H1 (cell line): ENCODE measurements around the gene UGT1A6. TPM values are rescaled to one million over a fixed set of nuclear protein-coding genes. Genes with fewer than 3 reads are reported as not detected.

Source experiments
- CTCF ChIA-PET: fragments of 300-600 bp; sonication (Branson Sonifier 250); formaldehyde crosslinking; loops from one replicate; lab custom pipeline; 2021; ENCODE audit not compliant: partially characterized antibody; lab: Charles Lee
- POLR2A ChIA-PET: fragments of 300-600 bp; sonication (Branson Sonifier 250); formaldehyde crosslinking; loops from one replicate; lab custom pipeline; 2021; ENCODE audit warnings: inconsistent platforms; ENCODE audit not compliant: partially characterized antibody; lab: Charles Lee
- DNase-seq, 2 experiments: peaks; one replicate each; pipeline versions ENCODE4 v3.0.0 to v3.0.0-alpha.2; 2010 to 2022; ENCODE audit warnings: low spot score in 2 of 2, low read depth in 1 of 2, mixed read lengths in 1 of 2
- FAIRE-seq: peaks from 2 replicates; lab custom pipeline; 2011; peaks lifted over from hg19 to GRCh38; lab: Jason Lieb, UNC
- H2AFZ ChIP-seq: 2 replicates; pipeline ENCODE4 v1.8.1; 2012; ENCODE audit warnings: low read length, inconsistent platforms
- H2AK5ac ChIP-seq: 2 replicates; pipeline ENCODE4 v1.6.1; 2013; ENCODE audit warnings: low read depth, low read length
- H2BK120ac ChIP-seq: replicated peaks from 2 replicates; pipeline ENCODE3; 2013; ENCODE audit warnings: low read depth, low read length, inconsistent platforms
- H2BK12ac ChIP-seq: 2 replicates; pipeline ENCODE4 v1.6.1; 2013; ENCODE audit warnings: low read depth, low read length
- H2BK15ac ChIP-seq: 2 replicates; pipeline ENCODE4 v1.6.1; 2013; ENCODE audit warnings: low read length
- H2BK20ac ChIP-seq: 2 replicates; pipeline ENCODE4 v1.6.1; 2013; ENCODE audit warnings: low read length
- H2BK5ac ChIP-seq: 2 replicates; pipeline ENCODE4 v1.6.1; 2013; ENCODE audit warnings: low read depth, low read length
- H3K14ac ChIP-seq: 2 replicates; pipeline ENCODE4 v1.6.1; 2013; ENCODE audit warnings: inconsistent platforms; ENCODE audit not compliant: insufficient read length
- H3K18ac ChIP-seq: 2 replicates; pipeline ENCODE4 v1.6.1; 2013; ENCODE audit warnings: low read length; ENCODE audit errors: extremely low read depth
- H3K23ac ChIP-seq: 2 replicates; pipeline ENCODE4 v1.6.1; 2013; ENCODE audit warnings: inconsistent platforms; ENCODE audit not compliant: insufficient read length
- H3K23me2 ChIP-seq: 2 replicates; pipeline ENCODE4 v1.6.1; 2013; ENCODE audit warnings: low read depth, low read length
- H3K27ac ChIP-seq: 2 replicates; pipeline ENCODE4 v1.6.1; 2011; ENCODE audit warnings: low read depth, low read length, inconsistent platforms
- H3K27me3 ChIP-seq, 4 experiments: replicated peaks in 1 of 4; 1 replicate in 1 of 4; 2 replicates in 3 of 4; pipeline versions ENCODE4 v1.6.1 to v1.8.1; 2011 to 2013; ENCODE audit warnings: low read length in 3 of 4, mild to moderate bottlenecking in 3 of 4, inconsistent platforms in 2 of 4, mixed read lengths in 2 of 4, moderate library complexity in 1 of 4; ENCODE audit not compliant: control insufficient read depth in 3 of 4, insufficient read depth in 3 of 4; ENCODE audit errors: extremely low read depth in 1 of 4
- H3K36me3 ChIP-seq, 4 experiments: 2 replicates each; pipeline versions ENCODE4 v1.6.1 to v1.8.1; 2011 to 2013; ENCODE audit warnings: mild to moderate bottlenecking in 4 of 4, low read length in 3 of 4, moderate library complexity in 2 of 4, control low read depth in 1 of 4, inconsistent platforms in 1 of 4; ENCODE audit not compliant: insufficient read depth in 4 of 4, control insufficient read depth in 2 of 4
- H3K4ac ChIP-seq: replicated peaks from 2 replicates; pipeline ENCODE3; 2013; ENCODE audit warnings: low read length, low read depth, mixed read lengths, inconsistent platforms; ENCODE audit not compliant: insufficient read length
- H3K4me1 ChIP-seq, 4 experiments: replicated peaks in 1 of 4; 1 replicate in 1 of 4; 2 replicates in 3 of 4; pipeline versions ENCODE4 v1.6.1 to v1.8.1; 2011 to 2013; ENCODE audit warnings: low read length in 3 of 4, inconsistent platforms in 2 of 4, mixed read lengths in 1 of 4; ENCODE audit not compliant: insufficient read depth in 4 of 4, control insufficient read depth in 3 of 4
- H3K4me2 ChIP-seq, 2 experiments: 2 replicates each; pipeline versions ENCODE4 v1.6.1 to v1.8.1; 2011 to 2013; ENCODE audit warnings: low read depth in 2 of 2, low read length in 2 of 2, control low read depth in 1 of 2, inconsistent platforms in 1 of 2, mild to moderate bottlenecking in 1 of 2; ENCODE audit not compliant: insufficient read depth in 1 of 2
- H3K4me3 ChIP-seq, 4 experiments: fragments of 200-600, 300-600 bp in 1 of 4; sonication (generic), shearing (Covaris generic), sonication (Bioruptor Twin) in 1 of 4; 2 replicates each; pipeline versions ENCODE4 v1.5.1 to v1.8.1; 2011 to 2016; ENCODE audit warnings: low read length in 4 of 4, low read depth in 3 of 4, control low read depth in 2 of 4, inconsistent platforms in 2 of 4, mild to moderate bottlenecking in 2 of 4, mixed read lengths in 1 of 4, moderate library complexity in 1 of 4; ENCODE audit not compliant: insufficient read depth in 2 of 4; ENCODE audit errors: extremely low read depth in 1 of 4
- H3K56ac ChIP-seq: replicated peaks from 2 replicates; pipeline ENCODE3; 2013; ENCODE audit warnings: low read depth, mild to moderate bottlenecking, mixed read lengths, low read length, inconsistent platforms; ENCODE audit not compliant: insufficient read length
- H3K79me1 ChIP-seq: 2 replicates; pipeline ENCODE4 v1.6.1; 2013; ENCODE audit warnings: low read depth, low read length, control low read depth
- H3K79me2 ChIP-seq, 2 experiments: 2 replicates each; pipeline versions ENCODE4 v1.6.1 to v1.8.1; 2012 to 2013; ENCODE audit warnings: low read length in 2 of 2, mild to moderate bottlenecking in 2 of 2, inconsistent platforms in 1 of 2; ENCODE audit not compliant: insufficient read depth in 2 of 2, control insufficient read depth in 1 of 2
- H3K9ac ChIP-seq, 4 experiments: replicated peaks in 1 of 4; 1 replicate in 1 of 4; 2 replicates in 3 of 4; pipeline versions ENCODE4 v1.6.1 to v1.8.1; 2011 to 2013; ENCODE audit warnings: low read depth in 3 of 4, low read length in 3 of 4, control low read depth in 2 of 4, mild to moderate bottlenecking in 2 of 4, moderate library complexity in 2 of 4, inconsistent platforms in 1 of 4; ENCODE audit errors: extremely low read depth in 1 of 4
- H3K9me3 ChIP-seq, 2 experiments: 2 replicates each; pipeline versions ENCODE4 v1.6.1 to v1.8.1; 2012 to 2013; ENCODE audit warnings: mild to moderate bottlenecking in 2 of 2, moderate library complexity in 2 of 2, control low read depth in 1 of 2, inconsistent platforms in 1 of 2, low read depth in 1 of 2, low read length in 1 of 2, mixed read lengths in 1 of 2; ENCODE audit not compliant: insufficient read depth in 2 of 2
- H4K20me1 ChIP-seq, 2 experiments: replicated peaks in 1 of 2; 2 replicates each; pipeline versions ENCODE3 to v1.8.1; 2011 to 2013; ENCODE audit warnings: inconsistent platforms in 2 of 2, low read length in 2 of 2, mild to moderate bottlenecking in 1 of 2; ENCODE audit not compliant: insufficient read depth in 2 of 2, control insufficient read depth in 1 of 2
- H4K5ac ChIP-seq: 2 replicates; pipeline ENCODE4 v1.6.1; 2013; ENCODE audit warnings: low read length, low read depth, mixed read lengths, inconsistent platforms; ENCODE audit not compliant: insufficient read length
- H4K8ac ChIP-seq: 2 replicates; pipeline ENCODE4 v1.8.0; 2013; ENCODE audit warnings: mild to moderate bottlenecking, moderate library complexity, low read length, inconsistent platforms; ENCODE audit not compliant: insufficient read depth; ENCODE audit errors: extremely low read depth
- H4K91ac ChIP-seq: replicated peaks from 2 replicates; pipeline ENCODE3; 2013; ENCODE audit warnings: low read length, mixed read lengths, inconsistent platforms; ENCODE audit not compliant: insufficient read length
- CTCF ChIP-seq, 3 experiments: IDR thresholded peaks; 1 replicate in 2 of 3; 2 replicates in 1 of 3; pipeline versions ENCODE4 v1.5.1 to v1.6.1; 2011; ENCODE audit warnings: low read length in 3 of 3, mild to moderate bottlenecking in 3 of 3, inconsistent platforms in 2 of 3, low read depth in 1 of 3, moderate library complexity in 1 of 3; ENCODE audit not compliant: insufficient read depth in 1 of 3; ENCODE audit errors: control extremely low read depth in 1 of 3
- RAD21 ChIP-seq, 2 experiments: IDR thresholded peaks in 1 of 2; conservative IDR thresholded peaks in 1 of 2; 2 replicates each; pipeline ENCODE4 v1.6.1; 2011; ENCODE audit warnings: low read depth in 2 of 2, low read length in 2 of 2, improper control_type of control experiment in 1 of 2, inconsistent platforms in 1 of 2, mild to moderate bottlenecking in 1 of 2, moderate library complexity in 1 of 2
- SAP30 ChIP-seq: fragments of 300-600 bp; sonication (generic); IDR thresholded peaks from 2 replicates; pipeline ENCODE4 v1.7.1; 2012; ENCODE audit warnings: low read length, moderate library complexity, mild to moderate bottlenecking, inconsistent platforms; ENCODE audit not compliant: insufficient read depth, insufficient replicate concordance
- SIX5 ChIP-seq: IDR thresholded peaks from 2 replicates; pipeline ENCODE4 v1.6.1; 2011; ENCODE audit warnings: mild to moderate bottlenecking, low read depth, low read length
- WGBS, 2 experiments: shearing (Covaris generic) in 1 of 2; methylation state at CpG; one replicate each; pipeline versions ENCODE4 v1.1.6 to v1.1.7; 2013 to 2015; ENCODE audit warnings: low lambda C conversion rate in 2 of 2, mixed read lengths in 2 of 2, inconsistent platforms in 1 of 2, low coverage in 1 of 2, missing lambda C conversion rate in 1 of 2; ENCODE audit not compliant: insufficient replicate concordance in 2 of 2, insufficient coverage in 1 of 2, insufficient read length in 1 of 2; ENCODE audit errors: extremely low coverage in 1 of 2, missing lambda C conversion rate in 1 of 2; 5-methylcytosine and 5-hydroxymethylcytosine counted together
- polyA plus RNA-seq, 7 experiments: library from polyadenylated mRNA; depleted of rRNA in 3 of 7; stranded (reverse) in 5 of 7; unstranded in 2 of 7; fragments of >200 nt in 5 of 7; fragments of 200-250 nt in 2 of 7; gene quantifications; 1 replicate in 5 of 7; 2 replicates in 1 of 7; 4 replicates in 1 of 7; pipeline versions ENCODE4 v1.2.1 to v1.2.3, GENCODE V29; 2011 to 2013; ENCODE audit warnings: missing spikeins in 2 of 7, mixed read lengths in 2 of 7
- total RNA-seq: library from RNA; stranded (reverse); fragmentation: NEBNext Ultra II Directional; extraction: Animal tissue kit (Norgen Biotek cat#: 25700); gene quantifications from 2 replicates; pipeline ENCODE4 v1.2.1, GENCODE V29; 2021

The UGT1A6 gene
- total and polyA plus RNA-seq, 2 of the 8 experiments (the other 6 are each of a cell fraction or from before 2014, with no cell fraction given), result not detected

DNA sequence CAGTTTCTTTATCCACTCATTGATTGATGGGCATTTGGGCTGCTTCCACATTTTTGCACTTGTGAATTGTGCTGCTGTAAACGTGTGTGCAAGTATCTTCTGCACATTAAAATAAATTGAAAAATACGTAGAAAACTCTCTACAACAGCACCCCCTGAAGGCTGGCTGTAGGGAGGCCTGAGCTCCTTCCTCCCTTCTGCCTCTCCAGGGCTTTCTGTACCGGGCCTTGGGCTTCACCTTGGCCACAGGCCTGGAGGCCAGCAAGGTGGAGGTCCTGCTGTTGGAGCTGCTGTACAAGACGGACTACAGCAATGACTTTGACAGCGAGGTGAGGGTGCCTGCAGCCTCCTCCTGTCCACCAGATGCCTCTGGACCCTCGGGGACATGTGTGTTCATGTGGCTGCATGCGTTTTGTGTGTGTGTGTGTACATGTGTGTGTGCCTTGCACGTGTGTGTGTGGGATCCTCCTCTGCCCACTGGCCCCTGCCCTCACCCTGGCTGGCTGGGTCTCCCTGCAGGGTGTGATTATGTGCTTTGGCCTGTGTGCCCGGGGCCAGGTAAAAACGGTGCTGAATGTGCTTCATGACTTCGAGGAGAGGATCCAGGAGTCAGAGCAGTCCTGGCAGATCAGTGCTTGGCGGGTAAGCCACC lies 114.7 kb downstream of the UGT1A6 start:
- no peak overlapping the region for H3K18ac ChIP-seq
- H3K9ac ChIP-seq, result no peak overlapping the region
- H3K79me1 ChIP-seq, result no peaks in the 10 kb centered on the region
- no peak overlapping the region for H2BK20ac ChIP-seq
- CTCF ChIA-PET, result no interaction called here
- POLR2A ChIA-PET, result no interaction called here
- H4K5ac ChIP-seq, result no peak overlapping the region
- no peaks in the 10 kb centered on the region for H3K79me2 ChIP-seq
- H4K20me1 ChIP-seq, result no peaks in the 10 kb centered on the region
- FAIRE-seq (no peak), DNase-seq (peak in 1 of 2 experiments; percentile 29)
- H4K91ac ChIP-seq, result no peak overlapping the region
- no peak overlapping the region for H3K4me2 ChIP-seq
- H3K4me1 ChIP-seq, result no peaks in the 10 kb centered on the region
- H3K23ac ChIP-seq, result no peak overlapping the region
- no peaks in the 10 kb centered on the region for H3K36me3 ChIP-seq
- H3K4ac ChIP-seq, result no peak overlapping the region
- no peak overlapping the region for H3K56ac ChIP-seq
- no peak overlapping the region for H3K4me3 ChIP-seq
- no peaks in the 10 kb centered on the region for H3K23me2 ChIP-seq
- no peak overlapping the region for H2BK12ac ChIP-seq
- H3K14ac ChIP-seq, result no peak overlapping the region
- peaks cover 0 to 4% of the 10 kb centered on the region in 2 experiments; a peak in 2 of 4 replicates for H3K9me3 ChIP-seq
- H2AK5ac ChIP-seq, result 0 out of 2 replicates have a peak overlapping the region, but pooled peaks have one; percentile 82
- no peak overlapping the region for H2AFZ ChIP-seq
- H2BK15ac ChIP-seq, result no peak overlapping the region; the same call in 1 of the 2 replicates
- H3K27ac ChIP-seq, result no peak overlapping the region
- TF ChIP-seq RAD21 (IDR thresholded peaks at IDR 0.05 in 1 of 2, conservative IDR thresholded peaks at IDR 0.05 in 1 of 2; ENCODE audit: low read depth in 2 of 2, low read length in 2 of 2) (peak in 1 of 2 experiments; percentile 27; a peak in 2 of 4 replicates), SAP30 (no peak), SIX5 (no peak), CTCF (IDR thresholded peaks at IDR 0.05; ENCODE audit: control extremely low read depth in 1 of 3, insufficient read depth in 1 of 3, low read depth in 1 of 3, low read length in 3 of 3) (peak in 1 of 3 experiments; percentile 14; a peak in 2 of 4 replicates)
- no peaks in the 10 kb centered on the region for H3K27me3 ChIP-seq
- H2BK5ac ChIP-seq, result no peak overlapping the region
- 83% methylated on average over 12 of the region's 12 CpGs; no CpG with 5 or more reads in 1 of the 2 experiments for WGBS, 2 experiments
- H4K8ac ChIP-seq, result no peak overlapping the region
- no peak overlapping the region for H2BK120ac ChIP-seq
